Fibroblast of lung (primary cell): Measurements from ENCODE around the gene ULBP2.
"Not testable (repeated sequence)": the region's sequence is repeated elsewhere in the genome, so short reads cannot be mapped to it uniquely, and the experiment has no call there.

Source experiments
- EZH2 ChIP-seq: IDR thresholded peaks from 2 replicates; pipeline ENCODE4 v1.5.1; 2012; ENCODE audit warnings: low read length, control low read depth, mild to moderate bottlenecking; ENCODE audit errors: missing control alignments
- TF ChIP-seq, protein P1 (sequence below), 2 donors: IDR thresholded peaks in 1 of 2; conservative IDR thresholded peaks in 1 of 2; 1 replicate in 1 of 2; 2 replicates in 1 of 2; pipeline ENCODE4 v1.5.1; 2011 to 2012; ENCODE audit warnings: low read length in 2 of 2, control low read depth in 1 of 2, inconsistent platforms in 1 of 2, low read depth in 1 of 2, mild to moderate bottlenecking in 1 of 2

DNA sequence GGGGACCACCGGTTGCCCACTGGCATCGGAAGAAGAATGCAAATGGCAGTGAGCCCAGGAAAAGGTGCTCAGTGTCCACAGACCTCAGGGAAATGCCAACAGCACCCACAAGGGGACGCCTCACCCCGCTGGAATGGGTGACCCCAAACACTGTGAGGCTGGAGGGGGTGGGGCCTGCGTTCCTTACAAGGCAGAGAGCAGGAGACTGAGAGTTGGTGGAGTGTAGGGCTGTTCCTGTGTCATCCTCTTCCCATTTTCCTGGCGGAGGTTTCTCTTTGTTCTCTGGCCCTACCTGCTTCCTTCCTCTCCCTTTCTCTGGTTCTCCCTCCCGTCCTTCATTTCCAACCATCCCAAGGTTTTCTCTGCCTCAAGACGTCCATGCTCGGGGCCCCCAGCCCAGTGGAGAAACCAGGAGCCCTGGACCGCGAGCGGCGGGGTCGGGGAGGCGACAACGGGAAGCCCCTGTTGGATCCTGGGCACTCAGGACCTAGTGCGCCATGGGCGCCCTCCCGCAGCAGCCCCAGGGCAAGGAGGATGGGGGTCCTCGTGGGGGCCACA, 3.7 kb upstream of the ULBP2 start:
- TF ChIP-seq, protein P1, sequence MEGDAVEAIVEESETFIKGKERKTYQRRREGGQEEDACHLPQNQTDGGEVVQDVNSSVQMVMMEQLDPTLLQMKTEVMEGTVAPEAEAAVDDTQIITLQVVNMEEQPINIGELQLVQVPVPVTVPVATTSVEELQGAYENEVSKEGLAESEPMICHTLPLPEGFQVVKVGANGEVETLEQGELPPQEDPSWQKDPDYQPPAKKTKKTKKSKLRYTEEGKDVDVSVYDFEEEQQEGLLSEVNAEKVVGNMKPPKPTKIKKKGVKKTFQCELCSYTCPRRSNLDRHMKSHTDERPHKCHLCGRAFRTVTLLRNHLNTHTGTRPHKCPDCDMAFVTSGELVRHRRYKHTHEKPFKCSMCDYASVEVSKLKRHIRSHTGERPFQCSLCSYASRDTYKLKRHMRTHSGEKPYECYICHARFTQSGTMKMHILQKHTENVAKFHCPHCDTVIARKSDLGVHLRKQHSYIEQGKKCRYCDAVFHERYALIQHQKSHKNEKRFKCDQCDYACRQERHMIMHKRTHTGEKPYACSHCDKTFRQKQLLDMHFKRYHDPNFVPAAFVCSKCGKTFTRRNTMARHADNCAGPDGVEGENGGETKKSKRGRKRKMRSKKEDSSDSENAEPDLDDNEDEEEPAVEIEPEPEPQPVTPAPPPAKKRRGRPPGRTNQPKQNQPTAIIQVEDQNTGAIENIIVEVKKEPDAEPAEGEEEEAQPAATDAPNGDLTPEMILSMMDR (conservative IDR thresholded peaks at IDR 0.05 in 1 of 2, IDR thresholded peaks at IDR 0.05 in 1 of 2; ENCODE audit: low read depth in 1 of 2, low read length in 2 of 2): not testable (repeated sequence)
- not testable (repeated sequence) for TF ChIP-seq EZH2
